Stimulated activated CD4-positive, alpha-beta T cell treated with anti-CD3 and anti-CD28 coated beads, Interleukin-15, amount 100 ng/mL, for 24 hours (primary cell): ENCODE measurements around the gene GABBR2.

Experiments used
- DNase-seq: peaks from one replicate; pipeline ENCODE4 v3.0.0-alpha.2; 2020

The GABBR2 gene

GRCh38 chr9:98625728-98626127 lies 83.0 kb downstream of the GABBR2 start:
- DNase-seq: no peak

- DNase-seq: no peak
Measured at GRCh38 chr9:98619788-98620187, 88.9 kb downstream of the GABBR2 start.

GRCh38 chr9:98615633-98616032 lies 93.1 kb downstream of the GABBR2 start:
- no peak for DNase-seq

GRCh38 chr9:98614941-98615340 lies 93.8 kb downstream of the GABBR2 start:
- DNase-seq: no peak

GRCh38 chr9:98612061-98612752 lies 96.5 kb downstream of the GABBR2 start:
- no peak for DNase-seq

- no peak for DNase-seq
Measured at GRCh38 chr9:98611319-98611718, 97.4 kb downstream of the GABBR2 start.

- no peak for DNase-seq
Measured at GRCh38 chr9:98610711-98611110, 98.0 kb downstream of the GABBR2 start.

- DNase-seq: no peak
Measured at GRCh38 chr9:98610211-98610610, 98.5 kb downstream of the GABBR2 start.

- DNase-seq: no peak
Measured at GRCh38 chr9:98609646-98610045, 99.1 kb downstream of the GABBR2 start.

- no peak for DNase-seq
Measured at GRCh38 chr9:98607787-98608186, 100.9 kb downstream of the GABBR2 start.

- no peak for DNase-seq
Measured at GRCh38 chr9:98607152-98607551, 101.6 kb downstream of the GABBR2 start.

GRCh38 chr9:98606730-98607129 lies 102.0 kb downstream of the GABBR2 start:
- no peak for DNase-seq

GRCh38 chr9:98605116-98605515 lies 103.6 kb downstream of the GABBR2 start:
- DNase-seq: no peak

- DNase-seq: no peak
Measured at GRCh38 chr9:98603821-98604383, 104.8 kb downstream of the GABBR2 start.

- no peak for DNase-seq
Measured at GRCh38 chr9:98602839-98603500, 105.8 kb downstream of the GABBR2 start.

- DNase-seq: no peak
Measured at GRCh38 chr9:98600631-98601030, 108.1 kb downstream of the GABBR2 start.

GRCh38 chr9:98599566-98600216 lies 109.0 kb downstream of the GABBR2 start:
- no peak for DNase-seq

- no peak for DNase-seq
Measured at GRCh38 chr9:98598861-98599260, 109.9 kb downstream of the GABBR2 start.

- DNase-seq: no peak
Measured at GRCh38 chr9:98597236-98597771, 111.4 kb downstream of the GABBR2 start.

GRCh38 chr9:98596486-98596885 lies 112.2 kb downstream of the GABBR2 start:
- DNase-seq: no peak

- no peak for DNase-seq
Measured at GRCh38 chr9:98594546-98595160, 114.1 kb downstream of the GABBR2 start.

GRCh38 chr9:98593354-98594253 lies 115.1 kb downstream of the GABBR2 start:
- DNase-seq: no peak
